ENCODE data around the gene EXOC4. TPM values are rescaled to one million over a fixed set of nuclear protein-coding genes. Genes with fewer than 3 reads are reported as not detected.
A peak's percentile ranks its signal among the peaks of the same experiment; 100 is the strongest.

Gene EXOC4
- total RNA-seq, 1 donor from 2014 or later, result 51.6 TPM

GRCh38 chr7:133742709-133743538 lies 490.0 kb downstream of the EXOC4 start:
- H3K36me3 ChIP-seq (ENCODE audit: control insufficient read depth, insufficient read depth, low read length), result no peaks in the 10 kb centered on the region
- peak; percentile 60 for TF ChIP-seq CTCF (IDR thresholded peaks at IDR 0.05; ENCODE audit: insufficient read depth, low read length, poor library complexity, severe bottlenecking)
- DNase-seq (ENCODE audit: low read depth), result no peak
- H3K27me3 ChIP-seq (ENCODE audit: control insufficient read depth, insufficient read depth, low read length), result no peaks in the 10 kb centered on the region
- H3K4me3 ChIP-seq (ENCODE audit: low read depth, low read length), result no peak overlapping the region

GRCh38 chr7:133744451-133744850 lies 491.6 kb downstream of the EXOC4 start:
- no peaks in the 10 kb centered on the region for H3K36me3 ChIP-seq (ENCODE audit: control insufficient read depth, insufficient read depth, low read length)
- H3K4me3 ChIP-seq (ENCODE audit: low read depth, low read length), result no peak overlapping the region
- no peaks in the 10 kb centered on the region for H3K27me3 ChIP-seq (ENCODE audit: control insufficient read depth, insufficient read depth, low read length)
- TF ChIP-seq CTCF (IDR thresholded peaks at IDR 0.05; ENCODE audit: insufficient read depth, low read length, poor library complexity, severe bottlenecking), result no peak
- DNase-seq (ENCODE audit: low read depth), result no peak

GRCh38 chr7:133746305-133746704 lies 493.4 kb downstream of the EXOC4 start:
- no peaks in the 10 kb centered on the region for H3K27me3 ChIP-seq (ENCODE audit: control insufficient read depth, insufficient read depth, low read length)
- no peak for TF ChIP-seq CTCF (IDR thresholded peaks at IDR 0.05; ENCODE audit: insufficient read depth, low read length, poor library complexity, severe bottlenecking)
- DNase-seq (ENCODE audit: low read depth), result no peak
- no peaks in the 10 kb centered on the region for H3K36me3 ChIP-seq (ENCODE audit: control insufficient read depth, insufficient read depth, low read length)
- H3K4me3 ChIP-seq (ENCODE audit: low read depth, low read length), result no peak overlapping the region

- TF ChIP-seq CTCF (IDR thresholded peaks at IDR 0.05; ENCODE audit: insufficient read depth, low read length, poor library complexity, severe bottlenecking), result no peak
- no peaks in the 10 kb centered on the region for H3K27me3 ChIP-seq (ENCODE audit: control insufficient read depth, insufficient read depth, low read length)
- H3K36me3 ChIP-seq (ENCODE audit: control insufficient read depth, insufficient read depth, low read length), result no peaks in the 10 kb centered on the region
- no peak for DNase-seq (ENCODE audit: low read depth)
- no peak overlapping the region for H3K4me3 ChIP-seq (ENCODE audit: low read depth, low read length)
These were observed 494.0 kb downstream of the EXOC4 start for GRCh38 chr7:133746847-133747246.

GRCh38 chr7:133748443-133749407 lies 495.8 kb downstream of the EXOC4 start:
- DNase-seq (ENCODE audit: low read depth), result no peak

More at GRCh38 chr7:133748443-133749407, 495.8 kb downstream of the EXOC4 start:
- H3K27me3 ChIP-seq (ENCODE audit: control insufficient read depth, insufficient read depth, low read length), result no peaks in the 10 kb centered on the region
- H3K4me3 ChIP-seq (ENCODE audit: low read depth, low read length), result no peak overlapping the region
- no peak for TF ChIP-seq CTCF (IDR thresholded peaks at IDR 0.05; ENCODE audit: insufficient read depth, low read length, poor library complexity, severe bottlenecking)
- H3K36me3 ChIP-seq (ENCODE audit: control insufficient read depth, insufficient read depth, low read length), result no peaks in the 10 kb centered on the region
